Effector memory CD4-positive, alpha-beta T cell (primary cell): ENCODE measurements around the gene FUT8.

Source experiments
- DNase-seq, 3 donors: peaks; one replicate each; pipeline ENCODE4 v3.0.0-alpha.2; 2020
- H3K27ac ChIP-seq: 2 replicates; pipeline ENCODE4 v1.7.0; 2013; ENCODE audit warnings: mild to moderate bottlenecking, low read length, moderate library complexity; ENCODE audit not compliant: insufficient read depth, poor library complexity, severe bottlenecking
- H3K27me3 ChIP-seq: replicated peaks from 2 replicates; pipeline ENCODE4 v1.7.0; 2013; ENCODE audit warnings: mild to moderate bottlenecking, low read length; ENCODE audit not compliant: insufficient read depth, control insufficient read depth, poor library complexity, severe bottlenecking
- H3K36me3 ChIP-seq: 2 replicates; pipeline ENCODE4 v1.7.0; 2013; ENCODE audit warnings: mild to moderate bottlenecking, low read length, moderate library complexity; ENCODE audit not compliant: control insufficient read depth, insufficient read depth
- H3K4me1 ChIP-seq: 2 replicates; pipeline ENCODE4 v1.7.0; 2013; ENCODE audit warnings: low read length, mild to moderate bottlenecking; ENCODE audit not compliant: control insufficient read depth, insufficient read depth, poor library complexity, severe bottlenecking
- H3K4me3 ChIP-seq: 2 replicates; pipeline ENCODE4 v1.7.0; 2013; ENCODE audit warnings: low read length, low read depth, mild to moderate bottlenecking; ENCODE audit not compliant: insufficient read depth, poor library complexity, severe bottlenecking
- H3K9me3 ChIP-seq: 2 replicates; pipeline ENCODE4 v1.7.0; 2013; ENCODE audit warnings: mild to moderate bottlenecking, low read length, moderate library complexity; ENCODE audit not compliant: control insufficient read depth

The FUT8 gene

DNA sequence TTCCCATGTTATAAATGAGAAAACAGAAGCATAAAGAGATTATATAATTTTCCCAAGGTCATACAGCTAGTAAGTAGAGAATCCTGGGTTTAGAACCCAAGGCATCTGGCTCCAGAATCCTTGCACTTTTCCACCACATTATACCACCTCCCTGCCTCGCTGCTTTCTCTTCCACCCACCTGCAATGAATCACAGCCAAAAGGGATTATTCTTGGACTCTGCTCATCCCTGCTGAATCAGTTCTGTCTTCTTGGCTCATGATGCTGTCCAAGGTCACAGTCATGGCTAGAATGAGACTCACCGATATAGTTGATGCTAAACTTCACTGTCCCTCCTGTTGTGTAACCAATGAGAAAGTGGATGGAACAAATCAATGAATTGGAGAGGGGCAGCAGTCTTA is 356.6 kb downstream of the FUT8 start:
- no peak overlapping the region for H3K27ac ChIP-seq
- no peaks in the 10 kb centered on the region for H3K4me1 ChIP-seq
- H3K27me3 ChIP-seq, result no peaks in the 10 kb centered on the region
- no peak for DNase-seq
- no peaks in the 10 kb centered on the region for H3K36me3 ChIP-seq
- no peak overlapping the region for H3K4me3 ChIP-seq
- no peaks in the 10 kb centered on the region for H3K9me3 ChIP-seq

DNA sequence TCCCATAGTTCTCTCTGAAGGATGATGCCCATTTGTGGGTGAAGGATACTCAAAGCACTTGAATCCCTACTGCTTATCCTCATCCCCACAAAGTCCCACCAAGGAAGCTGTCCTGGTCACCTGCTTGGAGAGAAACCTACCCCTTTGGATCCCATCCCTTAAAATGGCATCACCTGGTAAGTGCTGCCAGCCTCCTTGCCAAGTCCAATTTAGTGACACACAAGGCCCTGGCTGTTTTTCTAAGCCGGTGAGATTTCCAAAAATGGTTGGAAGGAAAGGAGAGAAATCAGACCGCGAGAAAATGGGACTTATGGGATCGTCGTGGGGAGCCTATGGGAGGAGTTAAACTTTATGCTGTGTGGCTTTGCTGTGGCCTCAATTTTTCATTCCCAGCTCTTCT is 358.2 kb downstream of the FUT8 start:
- DNase-seq, result no peak
- no peaks in the 10 kb centered on the region for H3K4me1 ChIP-seq

DNA sequence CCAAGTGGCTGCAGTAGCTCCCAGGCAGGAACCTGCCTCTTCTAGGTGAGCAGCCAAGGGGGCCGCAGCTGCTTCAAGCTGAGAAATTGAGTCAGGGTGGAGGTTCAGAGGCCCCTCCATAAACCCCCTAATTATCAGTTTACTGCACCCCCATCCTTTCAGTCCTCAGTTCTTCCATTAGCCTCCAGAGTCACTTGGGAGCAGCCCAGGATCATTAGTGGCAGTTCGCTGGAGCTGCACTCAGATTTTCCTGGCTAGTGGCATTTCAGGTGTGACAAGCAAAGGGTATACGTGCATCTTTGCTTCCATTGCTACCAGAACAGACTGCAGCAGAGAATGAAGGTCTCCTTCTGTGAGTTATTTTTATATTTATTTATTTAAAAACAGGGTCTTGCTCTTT is 358.7 kb downstream of the FUT8 start:
- no peaks in the 10 kb centered on the region for H3K36me3 ChIP-seq
- H3K27ac ChIP-seq, result no peak overlapping the region
- no peaks in the 10 kb centered on the region for H3K4me1 ChIP-seq
- H3K4me3 ChIP-seq, result no peak overlapping the region
- no peaks in the 10 kb centered on the region for H3K27me3 ChIP-seq
- DNase-seq, result no peak
- no peaks in the 10 kb centered on the region for H3K9me3 ChIP-seq

More for the DNA sequence above, 358.2 kb downstream of the FUT8 start:
- Histone ChIP-seq H3K36me3 (no peaks in the 10 kb centered on the region), H3K27me3 (no peaks in the 10 kb centered on the region), H3K9me3 (no peaks in the 10 kb centered on the region), H3K27ac (no peak overlapping the region), H3K4me3 (no peak overlapping the region)

DNA sequence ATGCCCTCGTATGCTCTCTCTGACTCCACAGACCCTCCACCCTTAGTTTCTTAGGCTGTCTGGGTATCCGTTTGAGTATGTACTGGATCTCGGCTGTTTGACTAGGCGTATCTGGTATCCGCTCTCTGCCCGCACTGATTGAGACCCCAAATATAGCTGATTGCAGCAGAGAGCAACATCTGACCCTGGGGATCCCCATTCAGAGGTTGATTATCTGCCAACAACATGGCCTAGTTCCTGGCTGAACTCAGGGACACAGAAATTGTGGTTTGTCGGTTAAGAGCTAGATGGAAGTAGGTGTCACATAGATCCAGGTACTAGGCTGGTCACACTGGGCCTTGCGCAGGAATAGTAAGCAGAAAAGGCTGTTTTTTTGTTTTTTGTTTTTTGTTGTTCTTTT is 359.9 kb downstream of the FUT8 start:
- Histone ChIP-seq H3K4me1 (no peaks in the 10 kb centered on the region), H3K27me3 (no peaks in the 10 kb centered on the region), H3K9me3 (no peaks in the 10 kb centered on the region), H3K4me3 (no peak overlapping the region), H3K36me3 (no peaks in the 10 kb centered on the region), H3K27ac (no peak overlapping the region)
- no peak for DNase-seq

DNA sequence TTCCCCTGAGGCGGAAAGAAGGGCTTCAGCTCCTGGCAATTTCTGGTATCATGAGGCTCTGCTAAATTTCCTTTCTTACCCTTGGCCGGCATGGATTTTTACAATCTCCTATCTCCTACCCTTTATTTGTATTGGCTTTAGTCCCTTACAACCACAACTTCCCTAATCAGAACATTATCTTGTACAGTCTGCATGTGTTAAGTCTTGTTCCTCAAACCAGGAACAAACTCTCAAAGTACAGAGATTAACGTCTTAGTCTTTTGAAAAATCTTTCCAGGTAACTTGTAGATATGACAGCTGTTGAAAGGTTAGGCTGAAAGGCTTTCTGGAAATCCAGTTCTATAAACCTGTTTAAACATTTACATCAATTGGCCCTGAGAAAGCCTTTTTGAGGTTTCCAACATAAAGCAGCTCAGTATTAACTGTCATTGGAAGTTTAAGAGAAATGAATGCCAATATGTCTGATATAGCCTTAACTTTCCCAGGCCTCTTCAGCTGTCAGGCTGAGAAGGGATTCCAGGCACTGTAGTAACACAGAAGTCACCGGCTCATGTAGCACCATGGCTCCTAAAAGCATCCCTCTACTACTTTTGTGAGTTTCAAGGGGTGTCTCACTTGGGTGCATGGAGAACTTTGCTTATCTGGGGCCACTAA is 360.5 kb downstream of the FUT8 start:
- no peaks in the 10 kb centered on the region for H3K36me3 ChIP-seq
- no peaks in the 10 kb centered on the region for H3K4me1 ChIP-seq
- no peak overlapping the region for H3K27ac ChIP-seq
- no peak overlapping the region for H3K4me3 ChIP-seq
- H3K27me3 ChIP-seq, result no peaks in the 10 kb centered on the region
- DNase-seq, result no peak
- H3K9me3 ChIP-seq, result no peaks in the 10 kb centered on the region

DNA sequence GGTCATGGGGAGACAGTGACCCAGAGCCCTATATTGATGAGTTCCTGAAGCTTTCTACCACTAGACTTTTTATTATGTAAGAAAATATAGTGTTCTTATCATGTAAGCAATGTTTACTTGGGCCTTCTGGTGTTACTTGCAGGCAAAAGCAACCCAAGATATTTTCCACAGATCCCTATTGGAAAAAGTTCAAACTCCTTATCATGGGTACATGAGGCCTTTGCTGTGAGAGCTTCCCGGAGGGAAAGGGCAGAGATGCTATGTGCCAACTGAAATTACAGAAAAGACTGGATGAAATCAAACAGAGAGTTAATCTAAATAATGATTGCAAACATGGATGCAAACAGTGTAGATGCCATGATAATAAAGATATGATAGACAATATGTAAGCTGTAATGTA is 361.5 kb downstream of the FUT8 start:
- Histone ChIP-seq H3K4me1 (no peaks in the 10 kb centered on the region), H3K4me3 (no peak overlapping the region), H3K9me3 (no peaks in the 10 kb centered on the region), H3K27me3 (no peaks in the 10 kb centered on the region), H3K27ac (no peak overlapping the region), H3K36me3 (no peaks in the 10 kb centered on the region)
- no peak for DNase-seq

DNA sequence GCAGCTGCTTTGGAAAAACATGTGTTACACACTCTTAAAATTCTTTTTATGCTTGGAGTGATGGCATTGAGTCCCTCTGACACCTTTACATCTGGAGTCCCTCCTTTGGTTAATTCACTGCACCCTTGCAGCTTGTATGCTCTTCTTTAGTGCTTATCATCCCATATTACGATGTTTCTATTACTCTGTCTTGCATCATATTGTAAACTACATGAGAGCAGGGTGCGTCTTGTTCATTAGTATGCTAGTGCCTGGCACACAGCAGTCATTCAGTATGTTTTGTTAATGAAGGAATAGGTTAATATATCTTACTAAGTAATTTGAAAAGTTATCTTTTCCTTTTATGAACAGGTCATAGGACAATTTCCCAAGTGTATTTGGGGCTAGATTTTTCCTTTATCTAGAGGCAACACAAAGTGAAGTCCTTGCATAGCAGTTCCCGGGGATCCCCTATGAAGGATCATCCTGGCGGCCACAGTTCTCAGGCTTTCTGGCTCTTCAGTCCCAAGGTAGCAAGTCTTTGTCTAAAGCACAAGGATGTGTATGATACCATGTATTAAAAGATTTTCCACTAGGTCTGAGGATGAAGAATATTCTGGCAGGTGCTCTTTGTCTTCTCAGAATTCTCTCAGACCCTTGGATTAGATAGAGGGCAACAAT is 363.8 kb downstream of the FUT8 start:
- Histone ChIP-seq H3K4me1 (no peaks in the 10 kb centered on the region), H3K27ac (no peak overlapping the region), H3K4me3 (no peak overlapping the region), H3K9me3 (no peaks in the 10 kb centered on the region), H3K27me3 (no peaks in the 10 kb centered on the region), H3K36me3 (no peaks in the 10 kb centered on the region)
- DNase-seq, result no peak

DNA sequence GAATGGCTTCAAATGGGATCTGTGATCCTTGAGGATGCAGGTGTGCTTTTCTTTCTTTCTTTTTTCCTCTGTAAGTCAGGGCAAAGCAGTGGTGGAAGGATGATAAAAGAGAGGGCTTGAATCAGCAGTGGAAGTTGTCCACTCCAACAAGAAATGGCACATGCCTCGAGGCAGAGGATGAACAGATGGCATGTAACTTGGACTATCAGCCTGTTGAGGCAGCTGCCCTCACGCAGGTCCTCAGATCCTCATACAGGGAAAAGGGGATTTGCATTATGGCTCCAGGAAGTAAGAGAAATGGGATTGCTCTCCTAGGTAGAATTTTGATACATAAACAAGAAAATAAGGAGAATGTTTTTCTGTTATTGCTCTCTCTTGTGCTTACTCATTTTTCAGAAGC is 368.0 kb downstream of the FUT8 start:
- H3K27me3 ChIP-seq, result no peaks in the 10 kb centered on the region
- H3K27ac ChIP-seq, result no peak overlapping the region
- H3K4me3 ChIP-seq, result no peak overlapping the region
- H3K9me3 ChIP-seq, result no peaks in the 10 kb centered on the region
- DNase-seq, result no peak
- no peaks in the 10 kb centered on the region for H3K4me1 ChIP-seq
- no peaks in the 10 kb centered on the region for H3K36me3 ChIP-seq

DNA sequence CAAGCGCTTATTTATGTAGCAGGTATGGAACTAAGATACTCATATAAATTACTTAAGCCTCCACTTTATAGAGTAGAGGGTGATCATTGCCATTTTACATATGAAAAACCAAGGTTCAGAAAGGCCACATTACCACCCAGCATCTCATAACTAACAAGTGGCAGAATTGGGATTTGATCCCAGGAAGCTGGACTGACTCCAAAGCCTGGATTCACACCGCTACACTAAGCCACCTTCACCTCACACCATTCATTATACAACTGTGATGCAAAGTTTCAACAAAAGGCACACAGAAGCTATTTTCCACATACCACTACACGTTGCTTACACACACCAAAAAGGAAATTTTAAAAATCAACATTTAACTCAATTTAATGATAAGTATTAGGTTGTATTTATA is 370.6 kb downstream of the FUT8 start:
- DNase-seq, result no peak
- Histone ChIP-seq H3K27me3 (no peaks in the 10 kb centered on the region), H3K36me3 (no peaks in the 10 kb centered on the region), H3K9me3 (no peaks in the 10 kb centered on the region), H3K4me3 (no peak overlapping the region), H3K27ac (no peak overlapping the region), H3K4me1 (no peaks in the 10 kb centered on the region)

DNA sequence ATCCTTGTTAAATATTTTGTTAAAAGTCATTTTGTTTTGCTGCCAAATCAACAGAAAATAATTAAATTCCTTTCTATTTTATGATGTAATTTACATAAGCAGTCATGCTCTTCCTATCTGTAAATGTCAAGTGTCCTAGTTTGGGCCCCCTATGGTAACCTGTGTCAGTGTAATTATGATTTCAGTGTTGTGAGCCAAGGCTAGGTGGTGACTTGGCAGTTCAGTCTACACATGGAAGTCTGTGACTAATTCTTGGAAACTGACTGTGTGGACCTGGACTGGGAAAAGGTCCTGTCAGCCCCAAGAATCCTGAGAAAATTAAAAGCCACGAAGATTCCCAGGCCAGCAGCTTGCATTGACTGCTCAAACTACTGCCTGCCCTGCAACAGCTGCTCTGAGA is 371.0 kb downstream of the FUT8 start:
- no peak for DNase-seq
- H3K9me3 ChIP-seq, result no peaks in the 10 kb centered on the region
- no peak overlapping the region for H3K4me3 ChIP-seq
- H3K27me3 ChIP-seq, result no peaks in the 10 kb centered on the region
- H3K36me3 ChIP-seq, result no peaks in the 10 kb centered on the region
- no peak overlapping the region for H3K27ac ChIP-seq
- no peaks in the 10 kb centered on the region for H3K4me1 ChIP-seq
